Duodenal mucosa (tissue), 2 donors: ENCODE data around the gene SH2D7.
"Not testable (repeated sequence)": the region's sequence is repeated elsewhere in the genome, so short reads cannot be mapped to it uniquely, and the experiment has no call there.

Experiments used
- H3K27ac ChIP-seq: one replicate; pipeline ENCODE4 v1.7.0; 2013; ENCODE audit warnings: low read depth, low read length
- H3K27me3 ChIP-seq, 2 donors: one replicate each; pipeline ENCODE4 v1.7.0; 2013; ENCODE audit warnings: low read length in 2 of 2, control low read depth in 1 of 2; ENCODE audit not compliant: insufficient read depth in 2 of 2, control insufficient read depth in 1 of 2
- H3K36me3 ChIP-seq, 2 donors: one replicate each; pipeline ENCODE4 v1.7.0; 2013; ENCODE audit warnings: low read length in 2 of 2, control low read depth in 1 of 2; ENCODE audit not compliant: insufficient read depth in 2 of 2, control insufficient read depth in 1 of 2
- H3K4me1 ChIP-seq, 2 donors: one replicate each; pipeline ENCODE4 v1.7.0; 2013; ENCODE audit warnings: low read length in 2 of 2, control low read depth in 1 of 2; ENCODE audit not compliant: insufficient read depth in 2 of 2, control insufficient read depth in 1 of 2
- H3K4me3 ChIP-seq, 2 donors: one replicate each; pipeline ENCODE4 v1.7.0; 2013; ENCODE audit warnings: low read length in 2 of 2, low read depth in 1 of 2
- H3K9ac ChIP-seq, 2 donors: one replicate each; pipeline ENCODE4 v1.7.0; 2013; ENCODE audit warnings: low read length in 2 of 2, low read depth in 1 of 2
- H3K9me3 ChIP-seq, 2 donors: one replicate each; pipeline ENCODE4 v1.7.0; 2013; ENCODE audit warnings: low read length in 2 of 2, control low read depth in 1 of 2; ENCODE audit not compliant: control insufficient read depth in 1 of 2

Gene SH2D7

GRCh38 chr15:78149805-78150751, 57.7 kb downstream of the SH2D7 start:
- no peaks in the 10 kb centered on the region for H3K9me3 ChIP-seq
- no peaks in the 10 kb centered on the region for H3K27me3 ChIP-seq
- peak overlapping the region; percentile 71 to 86 for H3K4me3 ChIP-seq
- H3K4me1 ChIP-seq = peaks cover 26 to 35% of the 10 kb centered on the region in 2 donors
- peak overlapping the region; percentile 76 to 77 for H3K9ac ChIP-seq
- peak overlapping the region; percentile 68 for H3K27ac ChIP-seq
- H3K36me3 ChIP-seq = no peaks in the 10 kb centered on the region

GRCh38 chr15:78151075-78151474, 58.7 kb downstream of the SH2D7 start:
- not testable (repeated sequence) for H3K27me3 ChIP-seq, H3K27ac ChIP-seq, H3K9me3 ChIP-seq, H3K36me3 ChIP-seq, H3K9ac ChIP-seq
- Histone ChIP-seq H3K4me1 (peaks cover 26 to 35% of the 10 kb centered on the region in 2 donors), H3K4me3 (peak overlapping the region; percentile 14 to 71)
